ENCODE data around the gene CDK19.
"Not testable (repeated sequence)": the region's sequence is repeated elsewhere in the genome, so short reads cannot be mapped to it uniquely, and the experiment has no call there.

The CDK19 gene

DNA sequence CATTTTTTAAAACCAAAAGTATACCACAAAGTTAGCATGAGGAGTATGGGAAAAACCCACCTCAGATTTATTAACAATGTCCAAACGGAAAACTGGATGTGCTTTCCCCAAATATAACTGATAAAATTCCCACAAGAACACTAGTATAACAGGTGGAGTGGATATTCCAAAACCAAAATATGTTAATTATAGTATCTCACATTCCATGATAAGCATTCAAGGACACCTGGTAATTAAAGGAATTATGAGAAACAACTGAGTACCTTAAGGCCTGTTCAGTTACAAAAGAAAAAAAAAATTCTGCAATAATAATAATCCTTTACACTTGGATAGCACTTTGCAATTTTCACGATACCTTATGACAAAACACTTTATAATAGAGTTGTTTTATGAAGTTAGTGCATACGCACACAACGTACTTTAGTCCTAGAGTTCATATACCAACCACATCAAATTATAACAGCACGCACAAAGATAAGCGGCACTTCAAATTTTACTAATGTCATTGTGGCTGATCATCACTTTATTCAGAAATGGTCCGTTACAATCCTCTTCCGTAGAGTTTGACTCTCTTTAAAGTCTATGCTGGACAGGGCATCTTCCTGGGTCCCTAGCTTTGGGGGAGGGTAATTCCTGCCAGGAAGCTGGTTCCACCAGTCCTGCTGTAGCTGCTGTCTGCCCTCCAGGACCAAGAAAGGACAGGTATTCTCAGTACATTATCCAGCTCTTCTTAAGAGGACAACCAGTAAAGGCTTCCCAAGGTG lies 1.7 kb downstream of the CDK19 start:
- DNase-seq (ENCODE audit: low read depth), result no peak

DNA sequence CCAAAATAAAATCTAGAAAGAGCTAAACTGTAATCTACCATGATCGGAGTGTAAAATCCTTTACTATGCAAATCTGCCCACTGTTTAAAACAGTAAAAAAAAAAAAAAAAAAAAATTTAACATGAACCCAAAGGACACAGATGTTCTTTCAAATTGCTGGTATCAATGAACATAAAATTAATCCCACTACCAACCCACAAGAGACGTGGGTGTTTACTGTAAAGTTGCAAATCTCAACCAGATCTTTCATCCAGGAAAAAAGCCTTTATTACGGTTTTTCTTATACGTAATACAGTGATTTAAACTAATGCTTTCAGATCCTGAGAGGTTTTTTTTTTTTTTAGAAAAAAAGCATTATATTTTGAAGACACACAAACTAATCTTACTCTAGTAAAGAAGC lies 2.5 kb downstream of the CDK19 start:
- no peak for DNase-seq (ENCODE audit: low read depth)

DNA sequence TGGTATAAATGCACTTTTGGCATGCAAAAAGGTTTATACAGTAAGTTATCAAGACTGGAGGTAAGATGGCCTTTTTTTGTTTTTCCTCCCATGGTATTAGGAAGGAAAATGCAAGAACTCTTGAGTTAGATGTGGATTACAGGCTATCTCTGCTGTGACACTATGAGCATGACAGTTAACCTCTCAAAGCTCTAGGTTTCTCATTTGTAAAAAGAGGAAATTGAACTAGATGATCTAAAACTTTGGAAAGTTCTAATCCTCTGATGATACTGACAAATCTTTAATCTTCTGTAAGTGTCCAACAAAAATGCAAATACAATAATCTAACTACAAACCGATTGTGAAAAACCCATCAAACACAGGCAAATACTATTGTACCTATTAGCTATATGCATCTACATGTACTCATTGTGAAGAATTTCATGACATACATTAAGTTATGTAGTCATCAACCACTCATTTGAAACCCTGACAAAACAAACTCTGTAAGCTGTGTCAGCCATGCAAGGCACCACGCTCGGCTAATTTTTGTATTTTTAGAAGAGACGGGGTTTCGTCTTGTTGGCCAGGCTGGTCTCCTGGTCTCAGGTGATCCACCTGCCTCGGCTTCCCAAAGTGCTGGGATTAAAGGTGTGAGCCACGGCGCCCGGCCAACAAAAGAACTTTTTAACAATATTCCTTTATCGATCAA lies 4.2 kb downstream of the CDK19 start:
- no peak for DNase-seq (ENCODE audit: low read depth)

DNA sequence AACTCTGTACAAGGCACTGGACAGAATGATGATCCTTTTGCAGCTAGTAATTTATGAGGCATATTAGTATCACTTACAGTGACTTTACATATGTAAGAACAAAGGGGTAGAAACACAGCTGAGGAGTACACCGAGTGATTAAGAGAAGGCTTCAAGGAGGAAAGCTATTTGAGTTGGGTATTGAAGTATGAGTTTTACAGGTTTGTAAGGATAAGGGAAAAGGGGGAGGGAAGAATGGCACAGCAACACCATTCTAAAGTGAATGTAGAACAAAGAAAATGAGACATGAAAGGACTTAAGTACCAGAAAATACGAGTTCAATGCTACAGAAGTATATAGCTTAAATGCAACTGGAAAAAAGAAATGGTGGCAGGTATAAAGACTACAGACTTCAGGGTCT lies 5.5 kb downstream of the CDK19 start:
- DNase-seq (ENCODE audit: low read depth), result no peak

DNA sequence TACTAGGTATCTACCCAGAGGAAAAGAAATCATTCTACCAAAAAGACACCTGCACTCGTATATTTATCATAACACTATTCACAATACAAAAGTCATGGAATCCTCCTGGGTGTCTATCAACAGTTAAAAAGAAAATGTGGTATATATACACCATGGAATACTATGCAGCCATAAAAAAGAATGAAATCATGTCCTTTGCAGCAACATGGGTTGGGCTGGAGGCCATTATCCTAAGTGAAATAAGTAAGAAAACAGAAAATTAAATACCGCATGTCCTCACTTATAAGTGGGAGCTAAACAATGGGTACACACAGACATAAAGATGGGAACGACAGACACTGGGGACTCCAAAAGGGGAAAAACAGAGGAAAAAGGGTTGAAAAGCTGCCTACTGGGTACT lies 13.1 kb downstream of the CDK19 start:
- not testable (repeated sequence) for DNase-seq (ENCODE audit: low read depth)

DNA sequence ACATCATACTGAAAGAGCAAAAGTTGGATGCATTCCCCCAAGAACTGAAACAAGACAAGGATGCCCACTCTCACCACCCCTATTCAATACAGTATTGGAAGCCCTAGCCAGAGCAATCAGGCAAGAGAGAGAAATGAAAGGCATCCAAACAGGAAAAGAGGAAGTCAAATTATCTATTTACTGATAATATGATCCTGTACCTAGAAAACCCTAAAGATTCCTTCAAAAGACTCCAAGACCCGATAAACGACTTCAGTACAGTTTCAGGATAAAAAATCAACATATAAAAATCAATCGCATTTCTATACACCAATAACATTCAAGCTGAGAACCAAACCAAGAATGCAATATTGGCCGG lies 14.5 kb downstream of the CDK19 start:
- DNase-seq (ENCODE audit: low read depth), result no peak

DNA sequence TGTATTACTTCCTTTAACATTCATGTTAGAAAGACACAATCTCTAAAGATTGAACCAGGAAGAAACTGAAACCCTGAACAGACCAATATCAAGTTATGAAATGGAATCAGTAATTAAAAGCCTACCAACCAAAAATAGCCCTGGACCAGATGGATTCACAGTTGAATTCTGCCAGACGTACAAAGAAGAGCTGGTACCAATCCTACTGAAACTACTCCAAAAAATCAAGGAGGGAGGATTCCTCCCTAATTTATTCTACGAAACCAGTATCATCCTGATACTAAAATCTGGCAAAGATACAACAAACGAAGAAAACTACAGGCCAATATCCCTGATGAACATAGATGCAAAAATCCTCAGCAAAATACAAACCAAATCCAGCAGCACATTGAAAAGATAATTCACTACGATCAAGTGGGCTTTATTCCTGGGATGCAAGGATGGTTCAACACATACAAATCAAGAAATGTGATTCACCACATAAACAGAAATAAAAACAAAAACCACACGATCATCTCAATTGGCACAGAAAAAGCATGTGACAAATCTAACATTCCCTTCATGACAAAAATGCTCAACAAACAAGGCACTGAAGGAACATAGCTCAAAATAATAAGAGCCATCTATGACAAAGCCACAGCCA lies 15.0 kb downstream of the CDK19 start:
- no peak for DNase-seq (ENCODE audit: low read depth)

DNA sequence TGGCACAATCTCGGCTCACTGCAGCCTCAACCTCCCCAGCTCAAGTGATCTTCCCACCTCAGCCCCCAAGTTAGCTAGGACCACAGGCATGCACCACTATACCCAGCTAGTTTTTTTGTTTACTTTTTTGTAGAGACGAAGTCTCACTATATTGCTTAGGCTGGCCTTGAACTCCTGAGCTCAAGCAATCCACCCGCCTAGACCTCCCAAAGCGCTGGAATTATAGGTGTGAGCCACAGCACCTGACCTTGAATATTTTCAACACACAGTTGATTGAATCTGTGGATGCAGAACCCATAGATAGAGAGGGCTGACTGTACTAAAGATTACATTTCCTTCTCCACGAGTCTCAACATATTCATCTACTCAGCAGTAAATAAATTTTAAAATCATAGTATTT lies 15.6 kb downstream of the CDK19 start:
- no peak for DNase-seq (ENCODE audit: low read depth)

DNA sequence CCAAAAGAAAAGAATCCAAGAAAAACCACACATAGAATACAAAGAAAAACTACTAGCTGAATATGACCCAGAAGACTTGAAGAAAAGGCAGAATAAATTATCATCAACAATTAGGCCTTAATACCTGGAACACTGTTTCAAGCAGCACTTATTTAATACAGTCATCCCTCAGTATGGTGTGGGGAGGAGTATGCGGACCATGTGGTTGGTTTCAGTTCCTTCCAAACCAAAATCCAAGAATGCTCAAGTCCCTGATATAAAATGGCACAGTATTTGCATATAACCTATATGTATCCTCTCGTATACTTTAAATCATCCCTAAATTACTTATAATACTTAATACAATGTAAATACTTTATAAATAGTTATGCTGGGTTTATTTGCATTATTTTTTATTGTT lies 16.1 kb downstream of the CDK19 start:
- no peak for DNase-seq (ENCODE audit: low read depth)

DNA sequence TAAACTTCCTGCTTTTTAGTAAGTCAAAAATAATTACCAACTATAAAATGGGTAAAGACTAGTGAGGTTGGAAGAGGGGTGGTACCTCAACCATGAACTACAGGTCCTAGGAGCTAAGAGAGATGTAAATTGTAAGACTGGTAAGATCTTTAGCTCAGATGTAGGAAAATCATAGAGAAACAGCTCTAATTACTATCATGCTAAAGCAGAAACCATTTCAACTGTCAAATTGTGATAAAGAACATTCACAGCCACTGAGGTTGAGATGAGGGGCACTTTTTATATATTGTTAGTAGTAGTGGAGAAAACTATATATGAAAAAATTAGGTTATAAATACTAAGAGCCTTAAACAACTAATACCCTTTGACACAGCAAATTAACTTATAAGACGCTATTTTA lies 20.0 kb downstream of the CDK19 start:
- DNase-seq (ENCODE audit: low read depth), result no peak

DNA sequence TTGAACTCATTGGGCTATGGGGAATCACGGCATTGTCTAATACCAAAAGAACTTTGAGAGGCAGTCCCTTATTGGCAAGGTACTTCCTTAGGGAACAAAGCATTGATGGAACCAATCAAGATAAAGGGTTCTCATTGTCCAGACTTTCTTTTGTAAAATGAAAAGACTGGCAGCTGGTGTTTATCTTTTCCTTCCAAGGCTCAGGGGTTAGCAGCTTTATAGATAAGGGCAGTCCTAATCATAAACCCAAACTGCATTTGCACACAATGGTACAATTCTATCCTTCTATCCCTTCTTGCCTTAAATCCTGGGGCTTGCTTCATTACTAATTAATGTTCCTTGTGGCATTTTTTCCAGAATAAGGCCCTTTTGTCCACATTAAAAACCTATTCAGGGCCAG lies 28.6 kb downstream of the CDK19 start:
- no peak for DNase-seq (ENCODE audit: low read depth)

DNA sequence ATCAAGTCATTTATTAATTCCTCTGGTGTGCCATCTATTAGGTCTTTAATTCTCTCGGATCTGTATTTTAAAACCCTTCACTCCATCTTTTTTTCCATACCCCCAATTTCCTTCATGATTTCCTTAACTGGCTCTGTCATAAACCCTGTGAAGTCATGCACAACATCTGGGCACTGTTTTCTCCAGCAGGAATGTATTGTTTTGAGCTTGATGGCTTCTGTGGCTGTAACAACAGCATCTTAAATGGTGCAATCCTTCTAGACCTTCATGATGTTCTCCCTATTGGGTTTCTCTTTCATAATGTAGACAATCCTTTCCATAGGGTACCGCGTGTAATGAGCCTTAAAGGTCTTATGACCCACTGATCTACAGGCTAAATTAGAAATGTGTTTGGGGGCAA lies 29.0 kb downstream of the CDK19 start:
- no peak for DNase-seq (ENCODE audit: low read depth)

DNA sequence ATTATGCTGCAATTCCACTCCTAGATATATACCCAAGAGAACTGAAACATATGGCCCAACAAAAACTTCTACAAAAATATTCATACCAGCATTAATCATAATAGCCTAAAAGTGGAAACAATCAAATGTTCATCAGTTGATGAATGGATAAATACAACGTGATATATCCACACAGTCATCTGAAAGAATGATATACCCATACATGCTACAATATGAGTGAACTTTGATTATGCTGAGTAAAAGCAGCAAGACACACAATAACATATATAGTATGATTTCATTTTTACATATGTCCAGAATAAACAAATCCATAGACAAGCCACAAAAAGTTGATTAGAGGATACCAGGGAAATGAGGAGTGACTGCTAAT lies 30.7 kb downstream of the CDK19 start:
- no peak for DNase-seq (ENCODE audit: low read depth)

DNA sequence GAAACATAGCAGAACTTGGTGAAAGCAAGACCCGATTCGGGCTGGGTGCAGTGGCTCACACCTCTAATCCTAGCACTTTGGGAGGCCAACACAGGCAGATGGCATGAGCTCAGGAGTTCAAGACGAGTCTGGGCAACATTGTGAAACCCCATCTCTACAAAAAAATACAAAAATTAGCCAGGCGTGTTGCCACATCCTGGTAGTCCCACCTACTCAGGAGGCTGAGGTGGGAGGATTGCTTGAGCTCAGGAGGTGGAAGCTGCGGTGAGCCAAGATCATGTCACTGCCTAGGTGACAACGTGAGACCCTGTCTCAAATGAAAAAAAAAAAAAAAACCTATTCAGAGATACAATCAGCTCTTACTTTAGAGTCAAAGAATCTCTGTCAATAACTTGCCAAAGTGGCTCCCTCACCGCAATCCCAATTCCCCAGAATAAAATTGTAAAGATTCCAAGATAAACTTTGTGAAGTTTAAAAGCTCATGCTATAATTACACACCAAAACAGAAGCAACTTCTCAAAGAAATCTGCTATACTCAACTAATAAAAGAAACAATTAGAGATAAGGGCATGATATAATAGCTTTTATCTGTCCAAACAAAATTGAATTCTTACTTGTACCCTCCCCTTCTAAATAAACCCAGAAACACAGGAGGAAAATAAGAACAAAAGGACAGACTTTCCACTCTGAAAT lies 33.6 kb downstream of the CDK19 start:
- no peak for DNase-seq (ENCODE audit: low read depth)

DNA sequence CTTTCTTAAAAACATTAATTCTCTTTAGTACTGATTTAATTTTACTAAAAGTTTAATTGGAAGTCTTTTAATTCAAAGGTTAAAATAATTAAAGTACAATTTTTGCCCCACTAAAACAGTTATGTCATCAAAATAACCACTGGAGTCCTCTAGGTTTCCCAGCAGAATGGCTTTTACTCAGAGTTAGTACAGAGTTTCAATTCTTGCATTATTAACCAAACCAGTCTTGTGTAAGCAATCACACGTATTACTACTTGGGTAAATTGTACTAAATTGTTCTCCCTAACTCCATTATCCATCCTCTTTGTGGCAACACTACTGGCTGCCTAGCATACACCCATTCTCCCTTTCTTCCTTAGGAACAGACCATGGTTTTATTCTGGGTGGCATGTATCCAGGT lies 36.9 kb downstream of the CDK19 start:
- DNase-seq (ENCODE audit: low read depth), result no peak

DNA sequence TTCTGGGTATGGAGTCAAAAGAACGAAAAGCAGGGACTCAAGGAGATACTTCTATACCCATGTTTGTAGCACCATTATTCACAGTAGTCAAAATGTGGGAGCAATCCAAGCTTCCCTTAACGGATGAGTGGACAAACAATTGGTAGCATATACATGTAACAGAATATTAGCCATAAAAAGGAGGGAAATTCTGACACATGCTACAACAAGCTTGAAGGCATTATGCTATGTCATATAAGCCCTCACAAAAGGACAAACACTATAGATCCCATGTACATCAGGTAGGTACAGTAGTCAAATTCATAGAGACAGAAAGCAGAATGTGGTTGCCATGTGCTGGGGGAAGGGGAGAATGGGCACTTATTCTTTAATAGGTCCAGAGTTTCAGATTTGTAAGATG lies 37.6 kb downstream of the CDK19 start:
- no peak for DNase-seq (ENCODE audit: low read depth)

DNA sequence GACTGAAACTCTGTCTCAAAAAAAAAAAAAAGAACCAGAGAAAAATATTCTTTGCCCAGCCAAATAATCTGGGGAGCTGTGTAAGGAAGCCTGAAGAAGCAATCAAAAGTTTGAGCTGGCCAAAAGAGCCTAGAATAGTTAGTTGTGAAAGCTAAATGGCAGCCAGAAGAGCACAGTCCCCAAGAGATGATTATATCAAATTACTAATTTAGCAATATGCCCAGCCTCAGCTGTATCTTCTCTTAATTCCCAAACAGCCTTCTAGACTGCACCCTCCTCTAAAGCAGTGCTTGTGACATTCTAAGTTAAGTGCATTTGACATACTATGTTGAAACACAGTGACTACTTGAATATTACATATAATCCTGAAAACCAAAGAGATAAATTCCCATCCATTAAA lies 38.9 kb downstream of the CDK19 start:
- no peak for DNase-seq (ENCODE audit: low read depth)

DNA sequence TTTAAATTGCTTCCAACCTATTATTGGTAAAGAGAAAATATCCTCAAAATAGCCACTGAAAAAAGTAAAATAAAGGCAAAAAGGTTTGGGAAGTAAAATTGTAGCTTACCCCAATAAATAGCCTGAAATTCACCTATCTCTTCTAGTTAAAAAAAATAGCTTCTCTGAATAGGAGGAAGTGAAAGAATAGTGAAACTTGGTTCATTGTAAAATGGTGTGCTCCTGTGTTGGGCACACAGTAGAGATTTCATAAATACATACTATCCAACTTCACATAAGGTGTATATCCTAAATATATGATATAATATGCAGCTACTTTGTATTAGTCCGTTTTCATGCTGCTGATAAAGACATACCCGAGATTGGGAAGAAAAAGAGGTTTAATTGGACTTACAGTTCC lies 45.3 kb downstream of the CDK19 start:
- no peak for DNase-seq (ENCODE audit: low read depth)

DNA sequence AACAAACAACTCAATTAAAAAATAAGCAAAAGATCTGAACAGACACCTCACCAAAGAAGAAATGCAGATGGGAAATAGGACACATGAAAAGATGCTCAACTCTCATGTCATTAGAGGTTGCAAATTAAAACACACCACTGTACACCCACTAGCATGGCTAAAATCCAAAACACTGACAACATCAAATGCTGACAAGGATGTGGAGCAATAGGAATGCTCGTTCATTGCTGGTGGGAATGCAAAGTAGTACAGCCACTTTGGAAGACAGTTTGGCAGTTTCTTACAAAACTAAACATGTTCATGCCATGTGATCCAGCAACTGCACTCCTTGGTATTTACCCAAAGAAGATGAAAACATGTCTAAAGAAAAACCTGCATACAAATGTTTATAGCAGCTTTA lies 47.2 kb downstream of the CDK19 start:
- no peak for DNase-seq (ENCODE audit: low read depth)

DNA sequence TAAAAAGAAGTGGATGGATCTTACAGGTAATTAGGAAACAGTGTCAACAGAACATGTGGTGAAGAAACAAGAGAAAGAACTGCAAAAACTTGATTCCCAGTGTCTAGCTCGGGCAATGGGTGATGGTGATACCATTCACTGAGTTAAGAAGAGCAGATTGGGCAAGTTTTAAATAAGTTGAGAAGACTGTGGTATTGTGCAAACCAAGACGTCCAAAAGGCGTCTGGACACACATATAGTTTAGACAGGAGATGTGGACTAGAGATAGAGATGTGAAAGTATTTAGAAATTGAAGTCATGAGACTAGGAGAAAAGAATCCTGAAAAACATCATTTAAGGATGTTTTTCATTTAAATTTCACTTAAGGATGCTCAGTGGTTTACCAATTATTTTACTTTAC lies 53.9 kb downstream of the CDK19 start:
- no peak for DNase-seq (ENCODE audit: low read depth)

DNA sequence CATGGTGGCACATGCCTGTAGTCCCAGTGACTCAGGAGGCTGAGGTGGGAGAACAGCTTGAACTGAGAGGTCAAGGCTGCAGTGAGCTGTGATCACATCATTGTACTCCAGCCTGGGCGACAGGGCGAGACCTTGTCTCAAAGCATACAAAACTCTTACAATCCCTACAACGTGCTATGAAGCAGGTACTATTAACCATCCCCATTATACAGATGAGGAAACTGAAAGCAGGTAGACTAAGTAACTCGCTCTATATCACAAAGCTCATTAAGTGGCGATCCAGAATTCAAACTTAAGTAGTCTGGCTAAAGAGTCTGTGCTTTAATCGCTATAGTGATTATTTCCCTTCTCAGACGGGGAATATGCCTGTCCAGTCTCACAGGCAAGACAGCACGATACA lies 54.7 kb downstream of the CDK19 start:
- DNase-seq (ENCODE audit: low read depth), result no peak

DNA sequence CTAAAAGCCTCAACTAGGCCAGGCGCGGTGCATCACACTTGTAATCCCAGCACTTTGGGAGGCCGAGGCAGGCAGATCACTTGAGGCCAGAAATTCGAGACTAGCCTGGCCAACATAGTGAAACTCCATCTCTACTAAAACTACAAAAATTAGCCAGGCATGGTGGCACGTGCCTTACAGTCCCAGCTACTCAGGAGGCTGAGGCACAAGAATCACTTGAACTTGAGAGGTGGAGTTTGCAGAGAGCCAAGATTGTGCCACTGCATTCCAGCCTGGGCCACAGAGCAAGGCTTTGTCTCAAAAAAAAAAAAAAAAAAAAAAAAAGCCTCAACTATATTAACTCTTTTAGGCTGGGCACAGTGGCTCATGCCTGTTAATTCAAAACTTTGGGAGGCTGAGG lies 55.2 kb downstream of the CDK19 start:
- DNase-seq (ENCODE audit: low read depth), result not testable (repeated sequence)

DNA sequence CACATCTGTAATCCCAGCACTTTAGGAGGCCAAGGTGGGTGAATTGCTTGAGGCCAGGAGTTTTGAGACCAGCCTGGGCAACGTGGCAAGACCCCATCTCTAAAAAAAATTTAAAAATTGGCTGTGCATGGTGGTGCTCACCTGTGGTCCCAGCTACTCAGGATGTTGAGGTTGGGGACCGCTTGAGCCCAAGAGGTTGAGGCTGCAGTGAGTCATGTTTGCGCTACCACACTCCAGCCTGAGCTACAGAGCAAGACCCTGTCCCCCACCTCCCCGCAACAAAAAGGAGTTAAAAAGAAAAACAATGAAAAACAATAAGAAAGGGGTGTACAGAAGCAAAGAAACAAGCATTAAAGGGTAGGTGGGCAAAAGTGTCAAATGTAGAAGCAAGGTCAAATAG lies 57.3 kb downstream of the CDK19 start:
- no peak for DNase-seq (ENCODE audit: low read depth)

Data from GM04504 (cell line).